Measurements from ENCODE around the gene TAX1BP1. TPM values are rescaled to one million over a fixed set of nuclear protein-coding genes. Genes with fewer than 3 reads are reported as not detected.

Gene TAX1BP1
- total and polyA plus RNA-seq, 2 of the 13 experiments (the other 11 are each of a cell fraction or from before 2014, with no cell fraction given): 95.2 to 98.9 TPM

GRCh38 chr7:27771111-27771510, 31.1 kb downstream of the TAX1BP1 start:
- H3K27me3 ChIP-seq (ENCODE audit: control insufficient read depth in 1 of 2, insufficient read depth in 2 of 2, low read length in 2 of 2): no peaks in the 10 kb centered on the region
- no TSS peak for BruUV-seq (replicated peaks)
- H3K79me2 ChIP-seq (ENCODE audit: insufficient read depth, low read length): peaks cover 8% of the 10 kb centered on the region
- in situ Hi-C loops (cut with HindIII; ENCODE audit: extremely low pct_ligation_motif_present, low pct_unique_long_range_greater_than_20kb) (no loop called here), intact Hi-C loops (cut with micrococcal nuclease; ENCODE audit: unreplicated experiment) (loop anchor here (5.0 kb wide), 1 partner anchor 574 kb away; no protein-coding TSS in a partner anchor)
- TF ChIP-seq ZNF282 (IDR thresholded peaks at IDR 0.05; ENCODE audit: partially characterized antibody) (no peak), JDP2 (CRISPR knock-in tag; IDR thresholded peaks at IDR 0.05; ENCODE audit: borderline replicate concordance) (no peak), CENPT (CRISPR knock-in tag; IDR thresholded peaks at IDR 0.05; ENCODE audit: low read depth) (no peak), ZNF281 (CRISPR knock-in tag; IDR thresholded peaks at IDR 0.05; ENCODE audit: borderline replicate concordance) (no peak), IRX3 (CRISPR knock-in tag; IDR thresholded peaks at IDR 0.05; ENCODE audit: borderline replicate concordance, low read depth) (no peak), ZFAT (CRISPR knock-in tag; conservative IDR thresholded peaks at IDR 0.05) (no peak), NFE2L2 (IDR thresholded peaks at IDR 0.05; ENCODE audit: low read length) (no peak), POLR2AphosphoS5 (IDR thresholded peaks at IDR 0.05; ENCODE audit: low read depth, low read length) (no peak), ZNF335 (CRISPR knock-in tag; IDR thresholded peaks at IDR 0.05) (no peak), TAF1 (CRISPR knock-in tag; IDR thresholded peaks at IDR 0.05) (no peak)
- 98% methylated on average over 2 of the region's 2 CpGs for WGBS (ENCODE audit: low lambda C conversion rate)
- DNase-seq (ENCODE audit: low spot score): no peak
- no peak overlapping the region for H3K27ac ChIP-seq (ENCODE audit: extremely low read length, insufficient read depth, low read length)
- no peaks in the 10 kb centered on the region for H3K9me3 ChIP-seq (ENCODE audit: low read length)
- ATAC-seq: no peak
- H3K4me3 ChIP-seq (replicated peaks in 1 of 3; ENCODE audit: insufficient read depth in 1 of 3, low read depth in 2 of 3, low read length in 3 of 3): no peak overlapping the region
- no peaks in the 10 kb centered on the region for H4K20me1 ChIP-seq (ENCODE audit: insufficient read depth, low read length)
- H3K36me3 ChIP-seq (replicated peaks in 1 of 2; ENCODE audit: control insufficient read depth in 1 of 2, insufficient read depth in 2 of 2, low read length in 2 of 2): peaks cover 5 to 24% of the 10 kb centered on the region in 2 experiments; a peak in 4 of 5 replicates
- H3K4me1 ChIP-seq (ENCODE audit: insufficient read depth, low read length): no peaks in the 10 kb centered on the region
- H3K4me2 ChIP-seq (ENCODE audit: low read depth, low read length): no peak overlapping the region
- H2AFZ ChIP-seq (ENCODE audit: low read length): no peak overlapping the region
- H3K9ac ChIP-seq (ENCODE audit: insufficient read depth, low read depth, low read length): no peak overlapping the region
- ChIA-PET POLR2A (no interaction called here), CTCF (ENCODE audit: low intra/inter-chr PET ratio, low total read pairs) (no interaction called here)
- FAIRE-seq: no peak
